H9 (cell line): ENCODE data around the gene TMEM233. TPM values are rescaled to one million over a fixed set of nuclear protein-coding genes. Genes with fewer than 3 reads are reported as not detected.

ENCODE experiments used
- DNase-seq: peaks from one replicate; pipeline ENCODE4 v3.0.0-alpha.2; 2017
- H2AFZ ChIP-seq: one replicate; pipeline ENCODE4 v1.6.1; 2013; ENCODE audit warnings: mild to moderate bottlenecking, low read length, control low read depth, moderate library complexity
- H2AK5ac ChIP-seq: 2 replicates; pipeline ENCODE4 v1.6.1; 2013; ENCODE audit warnings: low read length, control low read depth, mixed read lengths; ENCODE audit not compliant: insufficient read length
- H2BK120ac ChIP-seq: one replicate; pipeline ENCODE4 v1.6.1; 2013; ENCODE audit warnings: low read depth, mild to moderate bottlenecking, low read length, control low read depth, inconsistent platforms; ENCODE audit not compliant: poor library complexity, severe bottlenecking
- H2BK12ac ChIP-seq: 2 replicates; pipeline ENCODE4 v1.6.1; 2013; ENCODE audit warnings: low read length, control low read depth, mixed read lengths, low read depth; ENCODE audit not compliant: insufficient read length
- H2BK15ac ChIP-seq: 2 replicates; pipeline ENCODE4 v1.6.1; 2013; ENCODE audit warnings: low read depth, low read length, control low read depth
- H2BK20ac ChIP-seq: one replicate; pipeline ENCODE4 v1.6.1; 2013; ENCODE audit warnings: low read depth, mild to moderate bottlenecking, low read length, control low read depth, inconsistent platforms; ENCODE audit not compliant: poor library complexity, severe bottlenecking
- H2BK5ac ChIP-seq: 2 replicates; pipeline ENCODE4 v1.6.1; 2013; ENCODE audit warnings: low read length, control low read depth, mixed read lengths; ENCODE audit not compliant: insufficient read length
- H3K14ac ChIP-seq: 2 replicates; pipeline ENCODE4 v1.6.1; 2013; ENCODE audit warnings: low read length, control low read depth; ENCODE audit not compliant: insufficient read depth
- H3K18ac ChIP-seq: 2 replicates; pipeline ENCODE4 v1.6.1; 2013; ENCODE audit warnings: low read depth, mild to moderate bottlenecking, mixed read lengths, low read length, control low read depth; ENCODE audit not compliant: insufficient read length
- H3K23ac ChIP-seq: 2 replicates; pipeline ENCODE4 v1.6.1; 2013; ENCODE audit warnings: low read length, control low read depth, mixed read lengths, low read depth; ENCODE audit not compliant: insufficient read length
- H3K23me2 ChIP-seq: 2 replicates; pipeline ENCODE4 v1.6.1; 2013; ENCODE audit warnings: low read depth, mild to moderate bottlenecking, mixed read lengths, low read length, control low read depth; ENCODE audit not compliant: insufficient read length, poor library complexity, severe bottlenecking
- H3K27ac ChIP-seq: 2 replicates; pipeline ENCODE4 v1.5.1; 2013; ENCODE audit warnings: low read length, control low read depth, mixed read lengths, low read depth; ENCODE audit not compliant: insufficient read length
- H3K27me3 ChIP-seq: 2 replicates; pipeline ENCODE4 v1.6.1; 2013; ENCODE audit warnings: low read length, control low read depth, inconsistent platforms; ENCODE audit not compliant: insufficient read depth
- H3K4ac ChIP-seq: 2 replicates; pipeline ENCODE4 v1.6.1; 2013; ENCODE audit warnings: low read depth, mild to moderate bottlenecking, control low read depth, inconsistent platforms, low read length, moderate library complexity
- H3K4me1 ChIP-seq: 2 replicates; pipeline ENCODE4 v1.6.1; 2013; ENCODE audit warnings: low read length, control low read depth, inconsistent platforms; ENCODE audit not compliant: insufficient read depth
- H3K4me2 ChIP-seq: 2 replicates; pipeline ENCODE4 v1.6.1; 2013; ENCODE audit warnings: low read length, control low read depth, mixed read lengths; ENCODE audit not compliant: insufficient read length, insufficient read depth
- H3K56ac ChIP-seq: 2 replicates; pipeline ENCODE4 v1.6.1; 2013; ENCODE audit warnings: low read depth, mild to moderate bottlenecking, mixed read lengths, low read length, control low read depth; ENCODE audit not compliant: insufficient read length
- H3K79me1 ChIP-seq: 2 replicates; pipeline ENCODE4 v1.6.1; 2013; ENCODE audit warnings: low read depth, mild to moderate bottlenecking, moderate library complexity, low read length, control low read depth, inconsistent platforms; ENCODE audit not compliant: insufficient read depth, poor library complexity, severe bottlenecking
- H3K79me2 ChIP-seq: 2 replicates; pipeline ENCODE4 v1.6.1; 2013; ENCODE audit warnings: low read length, control low read depth, inconsistent platforms; ENCODE audit not compliant: insufficient read depth
- H3K9ac ChIP-seq: 2 replicates; pipeline ENCODE4 v1.6.1; 2013; ENCODE audit warnings: low read length, control low read depth, mixed read lengths; ENCODE audit not compliant: insufficient read length; ENCODE audit errors: extremely low read depth
- H3K9me3 ChIP-seq: one replicate; pipeline ENCODE4 v1.6.1; 2013; ENCODE audit warnings: low read depth, low read length, inconsistent platforms; ENCODE audit not compliant: control insufficient read depth
- H3T11ph ChIP-seq: one replicate; pipeline ENCODE4 v1.6.1; 2013; ENCODE audit warnings: mild to moderate bottlenecking, low read length, control low read depth, inconsistent platforms
- H4K20me1 ChIP-seq: one replicate; pipeline ENCODE4 v1.6.1; 2013; ENCODE audit not compliant: control insufficient read depth, insufficient read length, insufficient read depth
- H4K5ac ChIP-seq: 2 replicates; pipeline ENCODE4 v1.6.1; 2013; ENCODE audit warnings: low read depth, mild to moderate bottlenecking, mixed read lengths, low read length, control low read depth; ENCODE audit not compliant: insufficient read length
- H4K8ac ChIP-seq: replicated peaks from 2 replicates; pipeline ENCODE4 v1.6.1; 2013; ENCODE audit warnings: low read length, control low read depth, mixed read lengths, low read depth; ENCODE audit not compliant: insufficient read length
- H4K91ac ChIP-seq: 2 replicates; pipeline ENCODE4 v1.6.1; 2013; ENCODE audit warnings: low read depth, mild to moderate bottlenecking, moderate library complexity, mixed read lengths, low read length, control low read depth; ENCODE audit not compliant: insufficient read length
- H3K27ac Mint-ChIP-seq, 3 experiments: 2 replicates in 2 of 3; 3 replicates in 1 of 3; pipeline ENCODE4 v1.8.0; 2020 to 2021; ENCODE audit warnings: mixed read lengths in 3 of 3, mild to moderate bottlenecking in 1 of 3, moderate library complexity in 1 of 3
- H3K27me3 Mint-ChIP-seq: 2 replicates; pipeline ENCODE4 v1.8.0; 2021; ENCODE audit warnings: low read depth, mild to moderate bottlenecking, moderate library complexity, mixed read lengths
- H3K36me3 Mint-ChIP-seq, 3 experiments: 2 replicates in 2 of 3; 3 replicates in 1 of 3; pipeline ENCODE4 v1.8.0; 2020 to 2021; ENCODE audit warnings: low read depth in 3 of 3, mixed read lengths in 3 of 3; ENCODE audit not compliant: insufficient read depth in 1 of 3
- H3K4me1 Mint-ChIP-seq, 2 experiments: 2 replicates each; pipeline ENCODE4 v1.8.0; 2020; ENCODE audit warnings: mixed read lengths in 2 of 2
- H3K4me3 Mint-ChIP-seq, 2 experiments: 2 replicates in 1 of 2; 3 replicates in 1 of 2; pipeline ENCODE4 v1.8.0; 2020 to 2021; ENCODE audit warnings: mild to moderate bottlenecking in 2 of 2, mixed read lengths in 2 of 2, moderate library complexity in 1 of 2
- H3K9me3 Mint-ChIP-seq, 2 experiments: 2 replicates in 1 of 2; 3 replicates in 1 of 2; pipeline ENCODE4 v1.8.0; 2020; ENCODE audit warnings: mild to moderate bottlenecking in 2 of 2, mixed read lengths in 2 of 2, moderate library complexity in 1 of 2
- WGBS: extraction: QIAGEN DNeasy Blood & Tissue Kit; methylation state at CpG from one replicate; pipeline ENCODE4 v1.1.7; 2013; ENCODE audit warnings: missing lambda C conversion rate, low lambda C conversion rate, mixed read lengths; ENCODE audit not compliant: insufficient read length; ENCODE audit errors: extremely low coverage; 5-methylcytosine and 5-hydroxymethylcytosine counted together
- total RNA-seq: library from RNA; stranded (reverse); gene quantifications from 2 replicates; pipeline ENCODE4 v1.2.1, GENCODE V29; 2021
- TF ChIP-seq, protein P1 (sequence below): fragments of 200-600 bp; sonication (generic); conservative IDR thresholded peaks from 3 replicates; pipeline ENCODE4 v1.8.0; 2021; ENCODE audit warnings: antibody characterized with exemption, mild to moderate bottlenecking

The TMEM233 gene
- total RNA-seq, 1 experiment from 2014 or later, result not detected

DNA sequence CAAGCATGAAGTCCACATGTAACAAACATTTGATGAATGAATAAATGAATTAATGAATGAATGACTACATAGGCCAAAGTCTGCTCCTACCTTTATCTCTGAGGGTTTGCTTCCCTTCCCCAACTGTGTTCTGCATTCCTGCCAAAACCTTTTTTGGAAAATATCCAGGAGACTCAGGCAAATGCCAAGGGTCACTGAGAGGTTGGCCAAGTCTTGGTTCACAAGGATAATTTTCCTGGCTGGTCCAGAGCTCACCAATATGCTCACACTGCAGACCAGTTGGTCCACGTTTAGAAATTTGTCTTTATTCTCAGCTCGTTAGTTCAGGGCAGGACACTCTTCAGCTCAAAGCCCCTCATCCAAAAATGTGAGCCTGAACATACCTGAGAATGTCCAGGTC lies 10.2 kb downstream of the TMEM233 start:
- Histone ChIP-seq H3K23me2 (no peaks in the 10 kb centered on the region), H2BK15ac (no peak overlapping the region), H3T11ph (no peak overlapping the region), H3K4ac (no peak overlapping the region), H2AFZ (no peak overlapping the region), H4K5ac (no peak overlapping the region), H2BK20ac (no peak overlapping the region), H3K9me3 (no peaks in the 10 kb centered on the region), H3K27me3 (no peaks in the 10 kb centered on the region), H3K4me2 (no peak overlapping the region), H2BK5ac (no peak overlapping the region), H3K79me2 (no peaks in the 10 kb centered on the region), H3K18ac (no peak overlapping the region), H4K20me1 (no peaks in the 10 kb centered on the region), H4K91ac (no peak overlapping the region), H3K4me1 (no peaks in the 10 kb centered on the region), H4K8ac (no peak overlapping the region), H2BK120ac (no peak overlapping the region), H3K27ac (no peak overlapping the region), H2AK5ac (no peak overlapping the region), H3K23ac (no peak overlapping the region), H3K56ac (no peak overlapping the region), H3K79me1 (no peaks in the 10 kb centered on the region), H3K9ac (no peak overlapping the region), H3K14ac (no peak overlapping the region), H2BK12ac (no peak overlapping the region)
- TF ChIP-seq, protein P1, sequence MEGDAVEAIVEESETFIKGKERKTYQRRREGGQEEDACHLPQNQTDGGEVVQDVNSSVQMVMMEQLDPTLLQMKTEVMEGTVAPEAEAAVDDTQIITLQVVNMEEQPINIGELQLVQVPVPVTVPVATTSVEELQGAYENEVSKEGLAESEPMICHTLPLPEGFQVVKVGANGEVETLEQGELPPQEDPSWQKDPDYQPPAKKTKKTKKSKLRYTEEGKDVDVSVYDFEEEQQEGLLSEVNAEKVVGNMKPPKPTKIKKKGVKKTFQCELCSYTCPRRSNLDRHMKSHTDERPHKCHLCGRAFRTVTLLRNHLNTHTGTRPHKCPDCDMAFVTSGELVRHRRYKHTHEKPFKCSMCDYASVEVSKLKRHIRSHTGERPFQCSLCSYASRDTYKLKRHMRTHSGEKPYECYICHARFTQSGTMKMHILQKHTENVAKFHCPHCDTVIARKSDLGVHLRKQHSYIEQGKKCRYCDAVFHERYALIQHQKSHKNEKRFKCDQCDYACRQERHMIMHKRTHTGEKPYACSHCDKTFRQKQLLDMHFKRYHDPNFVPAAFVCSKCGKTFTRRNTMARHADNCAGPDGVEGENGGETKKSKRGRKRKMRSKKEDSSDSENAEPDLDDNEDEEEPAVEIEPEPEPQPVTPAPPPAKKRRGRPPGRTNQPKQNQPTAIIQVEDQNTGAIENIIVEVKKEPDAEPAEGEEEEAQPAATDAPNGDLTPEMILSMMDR, result no peak
- peaks cover 60% of the 10 kb centered on the region for H3K27me3 Mint-ChIP-seq
- DNase-seq, result no peak
- H3K4me3 Mint-ChIP-seq, result no peak overlapping the region
- H3K9me3 Mint-ChIP-seq, result peaks cover 7% of the 10 kb centered on the region in 2 experiments
- H3K4me1 Mint-ChIP-seq, result no peaks in the 10 kb centered on the region
- H3K36me3 Mint-ChIP-seq, result peaks cover 0 to 2% (median under 1%) of the 10 kb centered on the region in 3 experiments; a peak in 4 of 7 replicates
- H3K27ac Mint-ChIP-seq, result no peak overlapping the region
- WGBS, result no CpG with 5 or more reads among the region's 2 CpGs
